ENCODE measurements around the gene ADD2.
A peak's percentile ranks its signal among the peaks of the same experiment; 100 is the strongest.

ADD2 gene

DNA sequence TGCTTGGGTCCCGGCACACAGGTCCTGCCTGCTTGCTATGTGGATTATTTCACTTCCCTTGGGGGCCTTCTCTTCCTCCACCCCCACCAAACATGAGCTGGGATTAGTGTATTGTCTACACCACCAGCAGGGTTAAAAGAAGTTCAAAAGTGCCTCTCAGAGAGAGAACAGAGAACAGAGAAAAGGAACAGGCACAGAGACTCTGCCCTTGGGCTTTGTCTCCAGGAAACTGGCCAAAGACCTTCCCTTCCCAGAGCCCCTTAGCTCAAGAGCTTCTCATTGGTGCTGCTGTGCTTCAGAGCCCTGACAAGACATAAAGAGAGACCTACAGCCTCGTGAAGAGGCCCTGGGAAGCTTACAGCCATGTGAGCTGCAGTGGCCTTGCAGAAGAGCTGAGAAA, 29.5 kb upstream of the ADD2 start:
- no peak overlapping the region for H2BK12ac ChIP-seq (ENCODE audit: low read length)
- H4K91ac ChIP-seq (ENCODE audit: low read depth, low read length, poor library complexity): no peak overlapping the region
- H3K4ac ChIP-seq (ENCODE audit: low read length): no peak overlapping the region
- H2AFZ ChIP-seq (ENCODE audit: low read length): no peak overlapping the region
- no peak overlapping the region for H3K14ac ChIP-seq (ENCODE audit: low read length)
- H3K23ac ChIP-seq (ENCODE audit: low read depth, low read length, poor library complexity): no peak overlapping the region
- H3K9me3 ChIP-seq (replicated peaks in 1 of 2; ENCODE audit: control insufficient read depth in 2 of 2, insufficient read depth in 1 of 2, low read depth in 1 of 2, low read length in 2 of 2): peaks cover 3% of the 10 kb centered on the region in 2 donors
- peaks cover 0 to 60% (median 0%) of the 10 kb centered on the region in 3 experiments for H3K27me3 ChIP-seq (ENCODE audit: control insufficient read depth in 3 of 3, insufficient read depth in 3 of 3, low read depth in 1 of 3, low read length in 3 of 3)
- no peak overlapping the region for H2AK5ac ChIP-seq (ENCODE audit: low read depth, low read length)
- no peak overlapping the region for H3K27ac ChIP-seq (replicated peaks; ENCODE audit: low read length)
- H3K9ac ChIP-seq (ENCODE audit: low read depth, low read length, poor library complexity): no peak overlapping the region
- no peaks in the 10 kb centered on the region for H3K36me3 ChIP-seq (replicated peaks in 1 of 2; ENCODE audit: control insufficient read depth in 2 of 2, insufficient read depth in 2 of 2, low read length in 2 of 2)
- H3K4me1 ChIP-seq (ENCODE audit: control insufficient read depth in 2 of 2, insufficient read depth in 1 of 2, low read depth in 1 of 2, low read length in 2 of 2): peaks cover 0 to 7% of the 10 kb centered on the region in 2 donors
- H2BK120ac ChIP-seq (ENCODE audit: low read depth, low read length): no peak overlapping the region
- H2BK5ac ChIP-seq (ENCODE audit: low read length): no peak overlapping the region
- H4K8ac ChIP-seq (ENCODE audit: low read depth, low read length): no peak overlapping the region
- no peak overlapping the region for H3K4me3 ChIP-seq (ENCODE audit: low read length in 2 of 2)
- peak overlapping the region; percentile 35 for H3K18ac ChIP-seq (ENCODE audit: low read length)
- H2BK15ac ChIP-seq (ENCODE audit: low read length): no peak overlapping the region
- DNase-seq (ENCODE audit: low spot score): no peak
- WGBS, 2 donors (ENCODE audit: extremely low coverage in 2 of 2, insufficient read length in 2 of 2, insufficient replicate concordance in 1 of 2): no CpG with 5 or more reads among the region's 2 CpGs
- H3K4me2 ChIP-seq (ENCODE audit: insufficient read depth, low read length, poor library complexity, severe bottlenecking): no peak overlapping the region
- no peaks in the 10 kb centered on the region for H3K79me1 ChIP-seq (ENCODE audit: low read depth, low read length)

DNA sequence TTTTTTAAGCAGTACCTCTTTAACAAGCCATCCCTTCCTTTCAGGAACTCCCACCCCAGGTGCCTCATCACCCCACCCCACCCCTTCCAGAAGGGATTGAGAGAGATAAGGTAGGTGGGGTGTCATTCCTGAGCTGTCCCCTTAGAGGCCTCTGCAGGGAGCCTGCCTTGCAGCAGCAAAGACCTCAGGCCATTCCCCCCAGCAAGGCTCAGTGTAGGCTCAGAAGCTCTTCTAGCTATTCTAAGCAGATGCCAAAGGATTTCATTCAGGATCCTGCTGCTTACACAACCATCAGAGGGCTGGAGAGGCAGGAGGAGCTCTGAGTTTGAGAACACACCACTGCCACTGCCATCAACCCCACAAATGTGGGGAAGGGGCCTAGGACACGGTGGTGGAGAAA, 28.3 kb upstream of the ADD2 start:
- H3K9ac ChIP-seq (ENCODE audit: low read depth, low read length, poor library complexity): peak overlapping the region; percentile 47
- H3K14ac ChIP-seq (ENCODE audit: low read length): no peak overlapping the region
- peaks cover 2 to 60% (median 10%) of the 10 kb centered on the region in 3 experiments for H3K27me3 ChIP-seq (ENCODE audit: control insufficient read depth in 3 of 3, insufficient read depth in 3 of 3, low read depth in 1 of 3, low read length in 3 of 3)
- no peaks in the 10 kb centered on the region for H3K79me1 ChIP-seq (ENCODE audit: low read depth, low read length)
- peaks cover 3 to 7% of the 10 kb centered on the region in 2 donors for H3K9me3 ChIP-seq (replicated peaks in 1 of 2; ENCODE audit: control insufficient read depth in 2 of 2, insufficient read depth in 1 of 2, low read depth in 1 of 2, low read length in 2 of 2)
- H2BK15ac ChIP-seq (ENCODE audit: low read length): no peak overlapping the region
- H3K4me2 ChIP-seq (ENCODE audit: insufficient read depth, low read length, poor library complexity, severe bottlenecking): no peak overlapping the region
- no peak overlapping the region for H2BK120ac ChIP-seq (ENCODE audit: low read depth, low read length)
- H2AK5ac ChIP-seq (ENCODE audit: low read depth, low read length): no peak overlapping the region
- no peaks in the 10 kb centered on the region for H3K36me3 ChIP-seq (replicated peaks in 1 of 2; ENCODE audit: control insufficient read depth in 2 of 2, insufficient read depth in 2 of 2, low read length in 2 of 2)
- no peak overlapping the region for H2AFZ ChIP-seq (ENCODE audit: low read length)
- no peak overlapping the region for H2BK5ac ChIP-seq (ENCODE audit: low read length)
- H3K4me1 ChIP-seq (ENCODE audit: control insufficient read depth in 2 of 2, insufficient read depth in 1 of 2, low read depth in 1 of 2, low read length in 2 of 2): peaks cover 0 to 7% of the 10 kb centered on the region in 2 donors
- no peak overlapping the region for H4K91ac ChIP-seq (ENCODE audit: low read depth, low read length, poor library complexity)
- WGBS, 2 donors (ENCODE audit: extremely low coverage in 2 of 2, insufficient read length in 2 of 2, insufficient replicate concordance in 1 of 2): no CpG with 5 or more reads among the region's 1 CpG
- no peak overlapping the region for H3K18ac ChIP-seq (ENCODE audit: low read length)
- H4K8ac ChIP-seq (ENCODE audit: low read depth, low read length): no peak overlapping the region
- no peak for DNase-seq (ENCODE audit: low spot score)
- H2BK12ac ChIP-seq (ENCODE audit: low read length): no peak overlapping the region
- no peak overlapping the region for H3K4ac ChIP-seq (ENCODE audit: low read length)
- no peak overlapping the region for H3K4me3 ChIP-seq (ENCODE audit: low read length in 2 of 2)
- H3K23ac ChIP-seq (ENCODE audit: low read depth, low read length, poor library complexity): no peak overlapping the region
- H3K27ac ChIP-seq (replicated peaks; ENCODE audit: low read length): no peak overlapping the region

DNA sequence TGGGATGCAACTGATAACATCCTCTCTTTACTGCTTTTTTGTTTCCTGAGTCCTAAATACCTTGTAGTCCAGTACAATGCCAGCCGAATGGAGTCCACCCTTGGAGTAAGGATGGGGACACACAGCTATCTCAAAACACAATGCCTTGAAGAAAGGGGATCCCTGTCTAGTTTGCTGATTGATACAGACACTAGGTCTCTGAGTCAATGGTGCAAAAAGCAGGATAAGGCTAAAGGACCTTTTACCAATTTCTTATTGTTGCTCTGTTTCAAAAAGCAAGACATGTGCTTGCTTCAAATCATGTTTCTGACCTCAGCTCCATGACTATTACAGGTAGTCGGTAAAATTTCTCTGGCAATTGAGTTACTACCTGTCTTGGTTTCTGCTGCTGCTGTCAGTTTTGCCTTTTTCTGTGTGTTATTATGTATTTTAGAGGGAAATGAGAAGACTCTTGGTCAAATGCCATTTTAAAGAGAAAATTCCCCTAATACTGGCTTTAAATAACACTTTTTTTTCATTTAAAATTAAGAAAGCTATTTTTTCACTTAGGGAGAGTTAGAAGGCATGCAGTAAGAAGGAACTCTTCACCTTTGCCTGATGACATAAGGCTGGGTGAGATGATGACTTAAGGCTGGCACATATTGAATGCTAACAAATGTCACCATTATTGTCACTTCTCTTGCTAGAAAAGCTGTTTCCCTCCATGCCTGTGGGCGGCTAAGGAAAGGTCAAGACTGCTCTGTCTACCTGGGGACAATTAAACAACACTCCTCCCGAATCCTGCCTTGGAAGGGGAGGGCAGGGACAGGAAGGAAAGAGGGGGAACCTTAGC, 27.4 kb upstream of the ADD2 start:
- H2BK120ac ChIP-seq (ENCODE audit: low read depth, low read length): no peak overlapping the region
- no peak overlapping the region for H2BK5ac ChIP-seq (ENCODE audit: low read length)
- H3K27me3 ChIP-seq (ENCODE audit: control insufficient read depth in 3 of 3, insufficient read depth in 3 of 3, low read depth in 1 of 3, low read length in 3 of 3): peaks cover 5 to 68% (median 19%) of the 10 kb centered on the region in 3 experiments
- no peak overlapping the region for H2BK12ac ChIP-seq (ENCODE audit: low read length)
- H3K23ac ChIP-seq (ENCODE audit: low read depth, low read length, poor library complexity): no peak overlapping the region
- H3K4me2 ChIP-seq (ENCODE audit: insufficient read depth, low read length, poor library complexity, severe bottlenecking): no peak overlapping the region
- no peak overlapping the region for H2BK15ac ChIP-seq (ENCODE audit: low read length)
- DNase-seq (ENCODE audit: low spot score): no peak
- no peak overlapping the region for H3K9ac ChIP-seq (ENCODE audit: low read depth, low read length, poor library complexity)
- H2AK5ac ChIP-seq (ENCODE audit: low read depth, low read length): no peak overlapping the region
- H4K91ac ChIP-seq (ENCODE audit: low read depth, low read length, poor library complexity): no peak overlapping the region
- no peak overlapping the region for H3K4me3 ChIP-seq (ENCODE audit: low read length in 2 of 2)
- peaks cover 0 to 7% of the 10 kb centered on the region in 2 donors for H3K4me1 ChIP-seq (ENCODE audit: control insufficient read depth in 2 of 2, insufficient read depth in 1 of 2, low read depth in 1 of 2, low read length in 2 of 2)
- H3K9me3 ChIP-seq (replicated peaks in 1 of 2; ENCODE audit: control insufficient read depth in 2 of 2, insufficient read depth in 1 of 2, low read depth in 1 of 2, low read length in 2 of 2): peaks cover 3 to 11% of the 10 kb centered on the region in 2 donors
- H3K14ac ChIP-seq (ENCODE audit: low read length): no peak overlapping the region
- H3K36me3 ChIP-seq (replicated peaks in 1 of 2; ENCODE audit: control insufficient read depth in 2 of 2, insufficient read depth in 2 of 2, low read length in 2 of 2): no peaks in the 10 kb centered on the region
- no peak overlapping the region for H3K18ac ChIP-seq (ENCODE audit: low read length)
- no peak overlapping the region for H2AFZ ChIP-seq (ENCODE audit: low read length)
- WGBS, 2 donors (ENCODE audit: extremely low coverage in 2 of 2, insufficient read length in 2 of 2, insufficient replicate concordance in 1 of 2): no CpG with 5 or more reads among the region's 4 CpGs
- no peaks in the 10 kb centered on the region for H3K79me1 ChIP-seq (ENCODE audit: low read depth, low read length)
- no peak overlapping the region for H3K4ac ChIP-seq (ENCODE audit: low read length)
- H4K8ac ChIP-seq (ENCODE audit: low read depth, low read length): no peak overlapping the region
- H3K27ac ChIP-seq (replicated peaks; ENCODE audit: low read length): no peak overlapping the region

DNA sequence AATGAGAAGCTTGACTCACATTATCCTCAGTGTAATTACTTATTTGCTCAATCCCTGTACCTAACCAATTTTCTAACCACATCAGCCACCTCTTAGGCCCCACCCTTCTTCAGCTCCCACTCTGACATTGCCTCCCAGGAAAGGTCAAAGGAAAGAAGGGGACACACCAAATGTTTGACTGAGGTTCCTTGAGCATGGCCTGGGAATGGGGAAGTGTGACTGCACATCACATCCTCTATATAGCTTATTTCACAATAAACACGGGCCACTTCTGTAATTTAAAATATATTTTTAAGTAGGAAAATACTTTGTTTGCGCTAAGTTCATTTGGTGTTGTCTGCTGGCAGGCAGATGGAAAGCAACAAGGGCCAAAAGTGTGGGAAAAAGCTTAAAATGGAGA, 25.4 kb upstream of the ADD2 start:
- no peaks in the 10 kb centered on the region for H3K36me3 ChIP-seq (replicated peaks in 1 of 2; ENCODE audit: control insufficient read depth in 2 of 2, insufficient read depth in 2 of 2, low read length in 2 of 2)
- H2BK120ac ChIP-seq (ENCODE audit: low read depth, low read length): no peak overlapping the region
- no peak overlapping the region for H3K14ac ChIP-seq (ENCODE audit: low read length)
- no peak overlapping the region for H2BK12ac ChIP-seq (ENCODE audit: low read length)
- no peak overlapping the region for H2BK5ac ChIP-seq (ENCODE audit: low read length)
- no peak for DNase-seq (ENCODE audit: low spot score)
- H3K4ac ChIP-seq (ENCODE audit: low read length): no peak overlapping the region
- WGBS, 2 donors (ENCODE audit: extremely low coverage in 2 of 2, insufficient read length in 2 of 2, insufficient replicate concordance in 1 of 2): no CpG with 5 or more reads among the region's 2 CpGs
- H3K9me3 ChIP-seq (replicated peaks in 1 of 2; ENCODE audit: control insufficient read depth in 2 of 2, insufficient read depth in 1 of 2, low read depth in 1 of 2, low read length in 2 of 2): peaks cover 0 to 8% of the 10 kb centered on the region in 2 donors
- H2AFZ ChIP-seq (ENCODE audit: low read length): no peak overlapping the region
- H3K4me1 ChIP-seq (ENCODE audit: control insufficient read depth in 2 of 2, insufficient read depth in 1 of 2, low read depth in 1 of 2, low read length in 2 of 2): peaks cover 0 to 9% of the 10 kb centered on the region in 2 donors
- no peak overlapping the region for H3K27ac ChIP-seq (replicated peaks; ENCODE audit: low read length)
- H4K91ac ChIP-seq (ENCODE audit: low read depth, low read length, poor library complexity): no peak overlapping the region
- no peak overlapping the region for H3K4me2 ChIP-seq (ENCODE audit: insufficient read depth, low read length, poor library complexity, severe bottlenecking)
- no peak overlapping the region for H3K4me3 ChIP-seq (ENCODE audit: low read length in 2 of 2)
- H3K23ac ChIP-seq (ENCODE audit: low read depth, low read length, poor library complexity): no peak overlapping the region
- no peak overlapping the region for H2AK5ac ChIP-seq (ENCODE audit: low read depth, low read length)
- H4K8ac ChIP-seq (ENCODE audit: low read depth, low read length): no peak overlapping the region
- H2BK15ac ChIP-seq (ENCODE audit: low read length): no peak overlapping the region
- H3K18ac ChIP-seq (ENCODE audit: low read length): no peak overlapping the region
- no peaks in the 10 kb centered on the region for H3K79me1 ChIP-seq (ENCODE audit: low read depth, low read length)
- peaks cover 12 to 87% (median 31%) of the 10 kb centered on the region in 3 experiments for H3K27me3 ChIP-seq (ENCODE audit: control insufficient read depth in 3 of 3, insufficient read depth in 3 of 3, low read depth in 1 of 3, low read length in 3 of 3)
- H3K9ac ChIP-seq (ENCODE audit: low read depth, low read length, poor library complexity): no peak overlapping the region

Data from neuronal stem cell (in vitro differentiated cells).